Activated CD8-positive, alpha-beta T cell treated with anti-CD3 and anti-CD28 coated beads for 36 hours (primary cell): ENCODE data around the gene ZNF524. TPM values are rescaled to one million over a fixed set of nuclear protein-coding genes. Genes with fewer than 3 reads are reported as not detected.

Experiments
- ATAC-seq: fragments of 200-7000 bp; cut with Tn5 transposase; one replicate; pipeline ENCODE4 v1.10.0; 2021; ENCODE audit warnings: mild to moderate bottlenecking, moderate library complexity
- CTCF ChIA-PET: fragments of 350-600 bp; sonication (Branson Sonifier 250); formaldehyde crosslinking; loops from one replicate; lab custom pipeline; 2021; ENCODE audit warnings: antibody characterized with exemption; lab: Charles Lee
- POLR2A ChIA-PET: fragments of 350-600 bp; sonication (Branson Sonifier 250); formaldehyde crosslinking; loops from one replicate; lab custom pipeline; 2021; ENCODE audit warnings: antibody characterized with exemption; lab: Charles Lee
- DNase-seq: peaks from one replicate; pipeline ENCODE4 v3.0.0-alpha.2; 2020
- H3K27ac Mint-ChIP-seq: one replicate; pipeline ENCODE4 v1.8.0; 2021; ENCODE audit warnings: mild to moderate bottlenecking, mixed read lengths
- H3K27me3 Mint-ChIP-seq: one replicate; pipeline ENCODE4 v1.8.0; 2021; ENCODE audit warnings: mixed read lengths
- H3K36me3 Mint-ChIP-seq: one replicate; pipeline ENCODE4 v1.8.0; 2021; ENCODE audit warnings: low read depth, mixed read lengths
- H3K4me1 Mint-ChIP-seq: one replicate; pipeline ENCODE4 v1.8.0; 2021; ENCODE audit warnings: low read depth, mixed read lengths
- H3K4me3 Mint-ChIP-seq: one replicate; pipeline ENCODE4 v1.8.0; 2021; ENCODE audit warnings: mild to moderate bottlenecking, moderate library complexity, mixed read lengths
- H3K9me3 Mint-ChIP-seq: one replicate; pipeline ENCODE4 v1.8.0; 2021; ENCODE audit warnings: mixed read lengths
- intact Hi-C: fragments of 100-400 bp; cut with micrococcal nuclease; formaldehyde crosslinking; loops from one replicate; pipeline ENCODE4 v1.10.0; 2022
- total RNA-seq, 2 experiments: library from RNA; stranded (reverse); gene quantifications; one replicate each; pipeline ENCODE4 v1.2.3, GENCODE V29; 2021
- TF ChIP-seq, protein P1 (sequence below): fragments of 200-600 bp; IDR thresholded peaks from one replicate; pipeline ENCODE4 v1.8.0; 2022; ENCODE audit warnings: antibody characterized with exemption, mild to moderate bottlenecking

ZNF524 gene
- total RNA-seq, 2 experiments from 2014 or later, result 11.0 to 12.3 TPM

DNA sequence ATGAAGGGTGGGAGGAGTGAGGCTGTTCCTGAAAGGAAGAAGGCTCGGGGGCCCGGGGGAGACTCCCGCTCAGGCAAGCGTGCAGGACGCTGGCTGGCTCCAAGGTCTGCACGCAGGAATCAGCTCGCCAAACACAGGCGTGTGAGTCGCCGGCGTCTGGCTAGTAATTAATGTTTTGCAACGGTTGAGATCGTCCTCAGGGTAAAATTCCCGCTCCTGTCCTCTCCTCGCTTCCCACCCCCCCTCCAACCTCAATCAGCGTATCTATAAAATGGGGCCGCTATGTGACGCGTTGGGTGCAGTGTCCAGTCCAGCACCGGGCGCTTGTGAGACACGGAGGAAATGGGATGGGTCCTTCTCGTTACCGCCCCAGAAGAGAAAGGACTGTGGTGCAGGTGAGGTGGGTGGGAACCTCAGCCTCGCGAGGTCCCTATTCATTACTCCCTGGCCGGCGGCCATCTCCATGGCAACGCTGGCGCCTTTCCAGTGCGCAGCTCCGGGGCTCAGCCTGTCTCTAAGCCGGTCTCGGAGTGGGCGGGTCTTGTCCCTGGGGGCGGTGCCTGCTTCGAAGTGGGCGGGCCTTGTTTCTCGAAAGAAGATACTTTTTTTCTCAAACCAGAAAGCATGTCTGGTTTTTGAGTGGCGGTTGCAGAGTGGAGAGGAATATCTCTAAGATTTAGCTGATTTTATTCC is 13.0 kb upstream of the ZNF524 start:
- intact Hi-C loops, result no loop called here
- Mint-ChIP-seq H3K27ac (peak overlapping the region; percentile 42), H3K36me3 (peaks cover 4% of the 10 kb centered on the region), H3K4me1 (peaks cover 22% of the 10 kb centered on the region), H3K9me3 (no peaks in the 10 kb centered on the region), H3K4me3 (peak overlapping the region; percentile 76), H3K27me3 (no peaks in the 10 kb centered on the region)
- ChIA-PET POLR2A (interaction anchor here (1.0 kb wide), 1 partner anchor 9 kb away, joined by 3 read pairs; no protein-coding TSS in a partner anchor), CTCF (interaction anchor here (0.7 to 2.6 kb wide), 4 partner anchors 19 to 83 kb away, joined by 3 to 8 read pairs (median 4); partner anchors contain the start of gene ZNF865)
- DNase-seq, result peak; percentile 99
- ATAC-seq, result peak; percentile 99
- TF ChIP-seq, protein P1, sequence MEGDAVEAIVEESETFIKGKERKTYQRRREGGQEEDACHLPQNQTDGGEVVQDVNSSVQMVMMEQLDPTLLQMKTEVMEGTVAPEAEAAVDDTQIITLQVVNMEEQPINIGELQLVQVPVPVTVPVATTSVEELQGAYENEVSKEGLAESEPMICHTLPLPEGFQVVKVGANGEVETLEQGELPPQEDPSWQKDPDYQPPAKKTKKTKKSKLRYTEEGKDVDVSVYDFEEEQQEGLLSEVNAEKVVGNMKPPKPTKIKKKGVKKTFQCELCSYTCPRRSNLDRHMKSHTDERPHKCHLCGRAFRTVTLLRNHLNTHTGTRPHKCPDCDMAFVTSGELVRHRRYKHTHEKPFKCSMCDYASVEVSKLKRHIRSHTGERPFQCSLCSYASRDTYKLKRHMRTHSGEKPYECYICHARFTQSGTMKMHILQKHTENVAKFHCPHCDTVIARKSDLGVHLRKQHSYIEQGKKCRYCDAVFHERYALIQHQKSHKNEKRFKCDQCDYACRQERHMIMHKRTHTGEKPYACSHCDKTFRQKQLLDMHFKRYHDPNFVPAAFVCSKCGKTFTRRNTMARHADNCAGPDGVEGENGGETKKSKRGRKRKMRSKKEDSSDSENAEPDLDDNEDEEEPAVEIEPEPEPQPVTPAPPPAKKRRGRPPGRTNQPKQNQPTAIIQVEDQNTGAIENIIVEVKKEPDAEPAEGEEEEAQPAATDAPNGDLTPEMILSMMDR, result no peak

DNA sequence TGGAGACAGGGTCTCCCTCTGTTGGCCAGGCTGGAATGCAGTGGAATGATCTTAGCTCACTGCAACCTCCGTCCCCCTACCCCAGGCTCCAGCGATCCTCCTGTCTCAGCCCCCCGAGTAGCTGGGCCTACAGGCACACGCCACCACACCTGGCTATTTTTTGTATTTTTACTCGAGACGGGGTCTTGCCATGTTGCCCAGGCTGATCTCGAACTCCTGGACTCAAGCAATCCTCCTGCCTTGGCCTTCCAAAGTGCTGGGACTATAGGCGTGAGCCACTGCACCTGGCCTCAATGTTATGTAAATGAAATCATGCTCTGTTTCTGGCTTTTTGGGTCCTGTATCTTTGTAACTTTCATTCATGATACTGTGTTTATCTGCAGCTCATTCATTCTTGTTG is 11.3 kb upstream of the ZNF524 start:
- intact Hi-C loops, result no loop called here
- Mint-ChIP-seq H3K4me3 (no peak overlapping the region), H3K4me1 (peaks cover 20% of the 10 kb centered on the region), H3K27ac (no peak overlapping the region), H3K9me3 (no peaks in the 10 kb centered on the region), H3K27me3 (no peaks in the 10 kb centered on the region), H3K36me3 (peaks cover 7% of the 10 kb centered on the region)
- TF ChIP-seq, protein P1, result no peak
- DNase-seq (no peak), ATAC-seq (no peak)
- ChIA-PET CTCF (no interaction called here), POLR2A (no interaction called here)

DNA sequence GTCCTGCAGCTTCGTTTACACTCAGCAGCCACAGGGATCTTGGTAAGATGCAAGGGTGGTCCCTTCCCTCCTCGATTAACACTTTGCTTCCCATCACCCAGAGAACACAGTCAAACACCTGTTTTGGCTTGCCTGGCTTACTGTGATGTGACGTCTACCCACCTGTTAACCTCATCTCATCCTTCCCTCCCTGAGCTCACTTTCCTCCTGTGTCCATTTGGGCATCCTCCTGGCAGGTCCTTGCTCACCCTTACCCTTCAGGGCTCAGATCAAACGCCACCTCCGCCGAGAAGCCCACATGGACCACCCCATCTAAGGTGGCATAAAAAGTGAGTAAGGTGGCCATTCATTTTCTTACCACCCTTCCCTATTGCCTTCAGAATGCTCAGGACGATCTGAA is 10.0 kb upstream of the ZNF524 start:
- Mint-ChIP-seq H3K4me3 (no peak overlapping the region), H3K9me3 (peaks cover 2% of the 10 kb centered on the region), H3K36me3 (peaks cover 15% of the 10 kb centered on the region), H3K27me3 (no peaks in the 10 kb centered on the region), H3K27ac (no peak overlapping the region), H3K4me1 (peaks cover 20% of the 10 kb centered on the region)
- intact Hi-C loops, result no loop called here
- TF ChIP-seq, protein P1, result no peak
- DNase-seq (no peak), ATAC-seq (no peak)
- ChIA-PET CTCF (no interaction called here), POLR2A (no interaction called here)

DNA sequence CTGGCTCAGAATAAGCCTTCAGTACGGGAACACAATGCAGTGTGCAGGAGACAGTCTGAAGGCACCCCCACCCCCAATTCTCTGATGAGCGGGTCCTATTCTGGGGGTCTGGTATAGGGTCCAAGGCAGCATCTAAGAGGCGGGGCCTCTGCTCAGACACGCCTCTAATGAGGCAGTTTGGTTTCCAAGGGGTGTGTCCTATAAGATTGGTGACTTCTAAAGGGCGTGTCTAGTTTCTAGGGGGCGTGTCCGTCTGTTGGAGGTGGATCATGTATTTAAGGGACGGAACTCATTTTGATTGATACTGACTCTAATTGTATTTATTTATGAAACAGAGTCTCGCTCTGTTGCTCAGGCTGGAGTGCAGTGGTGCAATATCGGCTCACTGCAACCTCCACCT is 9.5 kb upstream of the ZNF524 start:
- ATAC-seq (no peak), DNase-seq (peak; percentile 44)
- POLR2A ChIA-PET, result no interaction called here
- Mint-ChIP-seq H3K4me1 (peaks cover 15% of the 10 kb centered on the region), H3K36me3 (peaks cover 20% of the 10 kb centered on the region), H3K27ac (no peak overlapping the region), H3K4me3 (no peak overlapping the region), H3K27me3 (no peaks in the 10 kb centered on the region), H3K9me3 (peaks cover 2% of the 10 kb centered on the region)
- intact Hi-C loops, result no loop called here
- CTCF ChIA-PET, result no interaction called here
- TF ChIP-seq, protein P1, result no peak

DNA sequence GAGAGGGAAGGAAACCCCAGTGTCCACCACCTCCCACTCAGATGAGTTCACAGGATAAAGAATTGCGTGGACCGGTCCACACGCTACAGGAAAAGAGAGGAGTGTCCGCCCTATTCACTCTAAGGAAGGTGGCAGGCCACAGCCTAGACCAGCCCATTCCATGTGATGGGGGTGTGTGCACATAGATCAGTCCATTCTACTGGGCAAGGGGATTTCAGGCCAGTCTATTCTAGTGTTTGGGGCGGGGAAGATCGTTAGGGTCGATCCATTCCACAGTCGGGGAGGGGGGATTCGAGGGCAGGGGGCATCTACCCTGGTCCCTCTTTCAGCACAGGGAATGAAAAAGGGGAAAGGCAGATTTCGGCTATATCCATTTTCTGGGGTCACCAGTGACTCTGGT is 8.5 kb upstream of the ZNF524 start:
- Mint-ChIP-seq H3K4me1 (peaks cover 12% of the 10 kb centered on the region), H3K27ac (no peak overlapping the region), H3K36me3 (peaks cover 30% of the 10 kb centered on the region), H3K9me3 (peaks cover 2% of the 10 kb centered on the region), H3K27me3 (no peaks in the 10 kb centered on the region), H3K4me3 (no peak overlapping the region)
- DNase-seq (no peak), ATAC-seq (no peak)
- intact Hi-C loops, result no loop called here
- TF ChIP-seq, protein P1, result no peak
- POLR2A ChIA-PET, result no interaction called here
- CTCF ChIA-PET, result no interaction called here
